ENCODE measurements around the gene DEDD2.

- TF ChIP-seq IRF3 (IDR thresholded peaks at IDR 0.05; ENCODE audit: low read depth, low read length) (no peak), MAX (IDR thresholded peaks at IDR 0.05; ENCODE audit: low read depth) (no peak), CTCF (IDR thresholded peaks at IDR 0.05) (no peak), EZH2phosphoT487 (IDR thresholded peaks at IDR 0.05; ENCODE audit: borderline replicate concordance, low read depth) (no peak), TAF1 (IDR thresholded peaks at IDR 0.05; ENCODE audit: borderline replicate concordance, low read depth, low read length) (no peak), PBX3 (IDR thresholded peaks at IDR 0.05) (no peak), RFX5 (IDR thresholded peaks at IDR 0.05; ENCODE audit: low read length) (no peak), ELF1 (IDR thresholded peaks at IDR 0.05) (no peak), REST (IDR thresholded peaks at IDR 0.05; ENCODE audit: low read depth, low read length) (no peak), SMC3 (IDR thresholded peaks at IDR 0.05; ENCODE audit: low read depth, low read length) (no peak)
These were observed 7.7 kb upstream of the DEDD2 start for GRCh38 chr19:42224940-42225717.
